Measurements from ENCODE around the gene GRK5. TPM values are rescaled to one million over a fixed set of nuclear protein-coding genes. Genes with fewer than 3 reads are reported as not detected.

GRK5 gene
- total RNA-seq, 1 donor from 2014 or later: 68.7 TPM

DNA sequence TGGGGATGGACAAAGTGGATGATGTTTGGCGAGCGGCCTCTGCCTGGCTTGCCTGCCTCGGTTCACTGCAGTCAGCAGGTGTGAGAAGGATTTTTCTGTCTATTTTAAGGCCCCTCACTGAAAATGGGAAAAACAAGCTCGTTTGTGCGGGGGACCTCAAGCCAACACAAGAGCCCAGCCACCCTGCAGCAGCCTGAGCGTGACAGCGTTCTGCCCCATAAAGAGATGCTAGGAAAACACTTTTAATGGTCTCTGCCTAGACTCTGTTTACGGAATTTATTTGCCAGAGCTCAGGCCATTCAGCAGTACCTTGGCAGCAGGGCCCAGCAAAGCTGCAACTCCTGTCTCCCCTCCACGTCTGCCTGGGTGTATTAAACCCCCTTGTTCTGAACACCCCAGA lies 131.7 kb downstream of the GRK5 start:
- Histone ChIP-seq H3K27me3 (ENCODE audit: low read depth) (no peaks in the 10 kb centered on the region), H3K27ac (no peak overlapping the region), H3K36me3 (peaks cover 6% of the 10 kb centered on the region), H3K4me3 (no peak overlapping the region), H3K9me3 (no peaks in the 10 kb centered on the region), H3K4me1 (peaks cover 48% of the 10 kb centered on the region)
- DNase-seq (no peak), ATAC-seq (no peak)
- TF ChIP-seq, protein P1, sequence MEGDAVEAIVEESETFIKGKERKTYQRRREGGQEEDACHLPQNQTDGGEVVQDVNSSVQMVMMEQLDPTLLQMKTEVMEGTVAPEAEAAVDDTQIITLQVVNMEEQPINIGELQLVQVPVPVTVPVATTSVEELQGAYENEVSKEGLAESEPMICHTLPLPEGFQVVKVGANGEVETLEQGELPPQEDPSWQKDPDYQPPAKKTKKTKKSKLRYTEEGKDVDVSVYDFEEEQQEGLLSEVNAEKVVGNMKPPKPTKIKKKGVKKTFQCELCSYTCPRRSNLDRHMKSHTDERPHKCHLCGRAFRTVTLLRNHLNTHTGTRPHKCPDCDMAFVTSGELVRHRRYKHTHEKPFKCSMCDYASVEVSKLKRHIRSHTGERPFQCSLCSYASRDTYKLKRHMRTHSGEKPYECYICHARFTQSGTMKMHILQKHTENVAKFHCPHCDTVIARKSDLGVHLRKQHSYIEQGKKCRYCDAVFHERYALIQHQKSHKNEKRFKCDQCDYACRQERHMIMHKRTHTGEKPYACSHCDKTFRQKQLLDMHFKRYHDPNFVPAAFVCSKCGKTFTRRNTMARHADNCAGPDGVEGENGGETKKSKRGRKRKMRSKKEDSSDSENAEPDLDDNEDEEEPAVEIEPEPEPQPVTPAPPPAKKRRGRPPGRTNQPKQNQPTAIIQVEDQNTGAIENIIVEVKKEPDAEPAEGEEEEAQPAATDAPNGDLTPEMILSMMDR (IDR thresholded peaks at IDR 0.05): no peak
- intact Hi-C loops (cut with DNase I): no loop called here

DNA sequence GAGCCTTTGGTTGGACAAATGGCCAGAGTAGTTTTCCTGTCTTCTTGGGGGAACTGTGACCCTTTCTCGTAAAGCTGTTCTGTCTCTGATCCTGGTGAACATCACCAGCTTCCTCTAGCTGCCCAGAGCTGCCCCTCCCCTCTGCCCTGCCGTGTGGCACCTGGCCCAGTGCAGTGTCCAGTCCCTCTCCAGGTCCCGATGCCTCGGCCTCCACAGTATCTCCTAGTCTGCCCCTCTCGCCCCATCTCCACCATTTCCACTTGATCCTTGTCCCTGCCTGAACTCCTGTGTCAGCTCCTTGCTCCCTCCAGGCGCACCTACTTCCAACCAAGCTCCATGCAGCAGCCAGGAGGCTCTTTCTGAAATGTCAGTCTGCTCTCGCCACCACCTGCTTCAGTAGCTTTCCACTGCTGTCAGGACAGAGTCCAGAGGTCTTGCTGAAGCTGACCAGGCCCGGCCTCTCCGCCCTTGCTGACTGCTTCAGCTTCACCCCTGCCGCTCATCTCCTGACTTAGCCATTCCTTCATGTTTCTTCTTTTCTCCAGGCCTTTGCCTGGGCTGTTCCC lies 133.6 kb downstream of the GRK5 start:
- peaks cover 40% of the 10 kb centered on the region for H3K4me1 ChIP-seq
- intact Hi-C loops (cut with DNase I): no loop called here
- peak overlapping the region; percentile 54 for H3K27ac ChIP-seq
- H3K36me3 ChIP-seq: no peaks in the 10 kb centered on the region
- no peaks in the 10 kb centered on the region for H3K27me3 ChIP-seq (ENCODE audit: low read depth)
- ATAC-seq (no peak), DNase-seq (no peak)
- no peaks in the 10 kb centered on the region for H3K9me3 ChIP-seq
- TF ChIP-seq, protein P1 (IDR thresholded peaks at IDR 0.05): no peak
- no peak overlapping the region for H3K4me3 ChIP-seq

DNA sequence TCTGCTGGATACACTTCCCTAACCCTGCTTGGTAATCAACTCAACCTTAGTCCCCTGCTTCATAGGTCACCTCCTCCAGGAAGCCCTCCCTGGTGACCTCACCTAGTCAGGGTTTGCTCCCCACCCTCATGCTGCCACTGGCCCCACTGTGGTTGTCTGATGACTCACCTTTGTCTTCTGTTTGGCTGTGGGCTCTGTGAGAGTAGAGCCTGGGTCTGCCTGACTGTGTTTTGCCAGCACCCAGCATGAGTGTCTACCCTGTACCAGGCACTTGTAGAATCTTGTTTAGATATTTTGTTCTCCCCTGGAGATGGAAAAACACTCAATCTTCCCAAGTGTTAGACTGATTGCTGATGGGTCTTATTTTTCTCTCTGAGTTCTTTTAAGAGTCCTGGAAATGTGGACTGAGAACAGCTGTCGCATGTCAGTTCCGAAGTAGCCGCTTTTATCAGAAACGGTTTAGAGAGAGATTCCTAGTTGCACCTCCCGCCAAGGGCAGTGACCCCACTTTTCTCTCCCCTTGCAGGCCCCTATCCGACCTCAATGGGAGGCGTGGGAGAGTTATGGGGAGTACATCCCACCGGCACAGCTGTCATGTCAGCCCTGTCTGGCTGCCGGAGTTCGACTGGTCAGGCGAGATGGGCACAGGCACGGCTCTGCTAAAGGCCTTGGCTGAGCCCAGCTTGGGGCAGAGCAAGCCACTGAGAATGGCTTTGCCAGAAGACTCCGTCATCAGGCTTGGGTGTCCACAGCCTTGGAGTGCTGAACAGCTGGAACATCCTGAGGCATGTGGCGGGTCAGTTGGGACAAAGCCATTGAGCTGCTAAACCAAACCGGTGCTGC lies 134.3 kb downstream of the GRK5 start:
- no peak for DNase-seq
- TF ChIP-seq, protein P1 (IDR thresholded peaks at IDR 0.05): no peak
- intact Hi-C loops (cut with DNase I): no loop called here
- ATAC-seq: peak; percentile 74 to 81
- Histone ChIP-seq H3K27ac (peak overlapping the region; percentile 54), H3K9me3 (no peaks in the 10 kb centered on the region), H3K4me3 (no peak overlapping the region), H3K4me1 (peaks cover 33% of the 10 kb centered on the region), H3K36me3 (no peaks in the 10 kb centered on the region), H3K27me3 (ENCODE audit: low read depth) (no peaks in the 10 kb centered on the region)

DNA sequence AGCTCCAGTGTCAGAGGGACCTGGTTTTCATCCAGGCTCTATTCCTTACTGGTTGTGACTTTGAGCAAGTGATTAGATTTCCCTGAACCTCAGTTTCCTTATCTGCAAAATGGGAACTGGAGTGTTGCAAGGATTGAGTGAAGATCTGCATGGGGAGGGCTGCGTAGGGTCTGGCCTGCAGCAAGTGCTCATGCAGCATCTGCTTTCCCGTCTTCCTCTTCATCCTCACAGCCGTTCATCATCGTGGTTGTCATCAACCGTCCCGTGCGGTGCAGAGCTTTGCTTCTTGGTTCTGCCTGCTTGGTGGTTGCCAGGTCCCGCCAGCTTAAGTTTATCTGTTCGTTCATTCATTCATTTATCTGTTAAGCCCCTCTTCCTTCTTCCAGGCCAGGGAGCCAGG lies 135.0 kb downstream of the GRK5 start:
- H3K9me3 ChIP-seq: no peaks in the 10 kb centered on the region
- ATAC-seq: no peak
- no peaks in the 10 kb centered on the region for H3K27me3 ChIP-seq (ENCODE audit: low read depth)
- no peak for DNase-seq
- intact Hi-C loops (cut with DNase I): no loop called here
- no peaks in the 10 kb centered on the region for H3K36me3 ChIP-seq
- H3K27ac ChIP-seq: no peak overlapping the region
- TF ChIP-seq, protein P1 (IDR thresholded peaks at IDR 0.05): no peak
- peaks cover 31% of the 10 kb centered on the region for H3K4me1 ChIP-seq
- no peak overlapping the region for H3K4me3 ChIP-seq

DNA sequence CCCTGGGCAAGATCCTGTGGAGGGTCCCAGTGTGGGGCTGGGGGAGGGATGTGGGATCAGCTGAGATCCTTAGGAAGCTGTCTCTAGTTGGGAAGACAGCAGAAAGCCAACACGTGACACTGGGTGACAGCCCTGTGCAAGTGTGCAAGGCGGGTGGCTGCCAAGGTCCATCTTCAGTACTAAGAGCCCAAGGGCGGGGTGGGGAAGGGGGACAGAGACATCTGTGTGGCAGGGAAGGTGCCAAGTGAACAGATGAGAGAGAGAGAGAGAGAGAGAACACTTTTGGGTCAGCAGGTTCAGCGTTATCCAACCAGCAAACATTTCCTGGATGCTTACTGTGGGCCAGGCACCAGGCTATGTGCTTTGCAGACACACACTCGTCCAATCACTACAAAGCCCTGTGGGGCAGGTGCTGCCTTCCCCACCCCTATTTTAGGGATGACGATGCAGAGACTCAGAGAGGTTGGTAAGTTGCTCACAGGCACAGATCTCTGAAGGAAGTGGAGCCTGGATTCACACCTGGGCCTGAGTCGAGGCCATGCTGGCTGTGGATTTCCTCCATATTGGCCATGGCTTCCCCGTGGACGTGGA lies 135.7 kb downstream of the GRK5 start:
- DNase-seq (no peak), ATAC-seq (no peak)
- Histone ChIP-seq H3K27me3 (ENCODE audit: low read depth) (no peaks in the 10 kb centered on the region), H3K4me1 (peaks cover 32% of the 10 kb centered on the region), H3K27ac (peak overlapping the region; percentile 56), H3K36me3 (no peaks in the 10 kb centered on the region), H3K4me3 (no peak overlapping the region), H3K9me3 (no peaks in the 10 kb centered on the region)
- TF ChIP-seq, protein P1 (IDR thresholded peaks at IDR 0.05): no peak
- intact Hi-C loops (cut with DNase I): no loop called here
